ENCODE data around the gene ALX4. TPM values are rescaled to one million over a fixed set of nuclear protein-coding genes. Genes with fewer than 3 reads are reported as not detected.

The ALX4 gene
- total and polyA plus RNA-seq, 2 of the 8 experiments (the other 6 are each of a cell fraction or from before 2014, with no cell fraction given): not detected

DNA sequence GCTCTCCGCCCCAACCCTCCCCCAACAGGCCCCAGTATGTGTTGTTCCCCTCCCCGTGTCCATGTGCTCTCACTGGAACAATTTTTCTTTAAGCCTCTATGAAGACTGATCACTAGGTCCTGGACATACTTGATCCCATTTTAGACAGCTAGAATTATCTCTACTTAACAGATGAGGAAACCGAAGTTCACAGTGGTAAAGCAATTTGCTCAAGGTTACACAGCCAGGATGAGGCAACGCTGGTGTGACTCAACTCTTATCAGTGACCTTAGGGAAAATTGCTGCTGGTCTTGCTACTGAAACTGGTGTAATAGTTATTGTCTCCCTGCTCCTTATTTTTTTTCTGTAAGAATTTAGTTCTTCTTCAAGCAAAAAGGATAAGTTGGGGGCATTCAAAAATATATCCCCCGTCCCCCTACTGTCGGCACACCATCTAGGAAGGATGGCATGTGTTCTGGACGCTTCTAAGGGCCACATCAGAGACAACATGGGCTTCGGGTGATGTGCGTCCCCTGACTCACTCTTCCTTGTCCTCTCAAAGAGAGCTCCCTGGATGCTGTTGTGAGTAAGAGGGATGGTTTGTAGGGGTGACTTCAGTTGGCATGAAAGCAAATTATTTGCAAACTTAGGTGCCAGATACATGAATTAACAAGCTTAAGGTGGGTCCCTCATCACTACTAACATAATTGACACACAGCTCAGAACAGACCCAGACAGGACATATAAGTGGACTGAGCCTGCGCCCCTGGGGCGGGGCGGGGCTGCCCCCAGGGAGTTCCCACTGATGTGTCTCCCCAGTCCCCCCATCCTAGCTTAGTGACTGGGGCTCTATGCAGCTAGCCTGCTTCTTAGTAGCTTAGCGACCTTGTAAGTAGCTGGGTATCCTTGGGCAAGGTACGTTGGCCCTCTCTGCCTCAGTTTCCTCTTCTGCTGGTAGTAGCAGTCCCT lies 23.6 kb upstream of the ALX4 start:
- H3K23me2 ChIP-seq (ENCODE audit: low read depth, low read length): no peaks in the 10 kb centered on the region; the same call in 1 of the 2 replicates

More for the DNA sequence above, 23.6 kb upstream of the ALX4 start:
- no peak overlapping the region for H3K23ac ChIP-seq (ENCODE audit: insufficient read length)
- whole genome bisulfite sequencing, 2 experiments (ENCODE audit: extremely low coverage in 1 of 2, insufficient coverage in 1 of 2, insufficient read length in 1 of 2, insufficient replicate concordance in 2 of 2, low coverage in 1 of 2, low lambda C conversion rate in 2 of 2, missing lambda C conversion rate in 1 of 2): 74% methylated on average over 14 of the region's 14 CpGs; no CpG with 5 or more reads in 1 of the 2 experiments
- no peak overlapping the region for H2BK5ac ChIP-seq (ENCODE audit: low read depth, low read length)
- H2BK20ac ChIP-seq (ENCODE audit: low read length): peak overlapping the region; percentile 29; the same call in 1 of the 2 replicates
- TF ChIP-seq MAFK (IDR thresholded peaks at IDR 0.05; ENCODE audit: low read depth, low read length): no peak
- no peak for TF ChIP-seq SIRT6 (IDR thresholded peaks at IDR 0.05; ENCODE audit: low read length)
- no peak for TF ChIP-seq POLR2A (IDR thresholded peaks at IDR 0.05; ENCODE audit: control extremely low read depth in 1 of 2, low read depth in 2 of 2, low read length in 2 of 2)
- TF ChIP-seq KDM5A (IDR thresholded peaks at IDR 0.05; ENCODE audit: low read length): no peak
- no peak for TF ChIP-seq HDAC6 (IDR thresholded peaks at IDR 0.05; ENCODE audit: low read depth, low read length)
- no peaks in the 10 kb centered on the region for H3K79me1 ChIP-seq (ENCODE audit: low read depth, low read length)
- peaks cover 3 to 9% (median 5%) of the 10 kb centered on the region in 4 experiments; a peak in 6 of 7 replicates for H3K4me1 ChIP-seq (replicated peaks in 1 of 4; ENCODE audit: control insufficient read depth in 3 of 4, insufficient read depth in 4 of 4, low read length in 3 of 4)
- no peak overlapping the region for H3K14ac ChIP-seq (ENCODE audit: insufficient read length)
- peaks cover 7 to 68% (median 57%) of the 10 kb centered on the region in 4 experiments for H3K27me3 ChIP-seq (replicated peaks in 1 of 4; ENCODE audit: control insufficient read depth in 3 of 4, extremely low read depth in 1 of 4, insufficient read depth in 3 of 4, low read length in 3 of 4)
- no peak overlapping the region for H2AFZ ChIP-seq (ENCODE audit: low read length)
- H3K27ac ChIP-seq (ENCODE audit: low read depth, low read length): no peak overlapping the region
- peak overlapping the region in 1 of 2 experiments; percentile 72; a peak in 2 of 4 replicates for H3K4me2 ChIP-seq (ENCODE audit: insufficient read depth in 1 of 2, low read depth in 2 of 2, low read length in 2 of 2)
- H3K18ac ChIP-seq (ENCODE audit: extremely low read depth, low read length): no peak overlapping the region
- H2AK5ac ChIP-seq (ENCODE audit: low read depth, low read length): 0 out of 2 replicates have a peak overlapping the region, but pooled peaks have one; percentile 26
- H4K5ac ChIP-seq (ENCODE audit: insufficient read length, low read depth, low read length): no peak overlapping the region
- H3K4ac ChIP-seq (replicated peaks; ENCODE audit: insufficient read length, low read depth, low read length): no peak overlapping the region
- H4K91ac ChIP-seq (replicated peaks; ENCODE audit: insufficient read length, low read length): no peak overlapping the region
- no peaks in the 10 kb centered on the region for H4K20me1 ChIP-seq (replicated peaks in 1 of 2; ENCODE audit: control insufficient read depth in 1 of 2, insufficient read depth in 2 of 2, low read length in 2 of 2)
- H3K79me2 ChIP-seq (ENCODE audit: control insufficient read depth in 1 of 2, insufficient read depth in 2 of 2, low read length in 2 of 2): no peaks in the 10 kb centered on the region
- ChIA-PET CTCF (ENCODE audit: partially characterized antibody) (interaction anchor here (0.5 to 7.0 kb wide), 13 partner anchors 10 to 230 kb away, joined by 3 to 47 read pairs (median 5); no protein-coding TSS in a partner anchor), POLR2A (ENCODE audit: partially characterized antibody) (interaction anchor here (1.0 to 2.5 kb wide), 5 partner anchors 8 to 26 kb away, joined by 3 to 11 read pairs (median 10); no protein-coding TSS in a partner anchor)
- H2BK15ac ChIP-seq (ENCODE audit: low read length): peak overlapping the region; percentile 84; the same call in 1 of the 2 replicates
- no peaks in the 10 kb centered on the region for H3K9me3 ChIP-seq (ENCODE audit: insufficient read depth in 2 of 2, low read depth in 1 of 2, low read length in 1 of 2)
- FAIRE-seq (no peak), DNase-seq (ENCODE audit: low read depth in 1 of 2, low spot score in 2 of 2) (no peak)
- no peak overlapping the region for H3K56ac ChIP-seq (replicated peaks; ENCODE audit: insufficient read length, low read depth, low read length)
- H3K36me3 ChIP-seq (ENCODE audit: control insufficient read depth in 2 of 4, insufficient read depth in 4 of 4, low read length in 3 of 4): no peaks in the 10 kb centered on the region
- H4K8ac ChIP-seq (ENCODE audit: extremely low read depth, insufficient read depth, low read length): no peak overlapping the region
- no peak overlapping the region for H2BK120ac ChIP-seq (replicated peaks; ENCODE audit: low read depth, low read length)
- H2BK12ac ChIP-seq (ENCODE audit: low read depth, low read length): no peak overlapping the region; the same call in 1 of the 2 replicates
- no peak overlapping the region for H3K9ac ChIP-seq (replicated peaks in 1 of 4; ENCODE audit: extremely low read depth in 1 of 4, low read depth in 3 of 4, low read length in 3 of 4)
- H3K4me3 ChIP-seq (ENCODE audit: extremely low read depth in 1 of 4, insufficient read depth in 2 of 4, low read depth in 3 of 4, low read length in 4 of 4): no peak overlapping the region
